Activated T-helper 2 cell treated with anti-CD3 and anti-CD28 coated beads, Interferon-gamma antibody, Interleukin-2, Interleukin-4, amounts not matched to agents 10 μg/mL and 5 μg/mL and 100 μg/mL, durations not matched to agents 14 hours and 24 hours and 36 hours (primary cell): ENCODE measurements around the gene IQCE. TPM values are rescaled to one million over a fixed set of nuclear protein-coding genes. Genes with fewer than 3 reads are reported as not detected.
"Not testable (repeated sequence)": the region's sequence is repeated elsewhere in the genome, so short reads cannot be mapped to it uniquely, and the experiment has no call there.

Experiments used
- DNase-seq: peaks from one replicate; pipeline ENCODE4 v3.0.0; 2021; ENCODE audit warnings: low spot score
- H3K27ac Mint-ChIP-seq: one replicate; pipeline ENCODE4 v1.8.0; 2021; ENCODE audit warnings: mixed read lengths
- H3K27me3 Mint-ChIP-seq: one replicate; pipeline ENCODE4 v1.8.0; 2021; ENCODE audit warnings: low read depth, mixed read lengths
- H3K36me3 Mint-ChIP-seq: one replicate; pipeline ENCODE4 v1.8.0; 2021; ENCODE audit warnings: low read depth, mixed read lengths
- H3K4me1 Mint-ChIP-seq: one replicate; pipeline ENCODE4 v1.8.0; 2021; ENCODE audit warnings: low read depth, mixed read lengths
- H3K4me3 Mint-ChIP-seq: one replicate; pipeline ENCODE4 v1.8.0; 2021; ENCODE audit warnings: low read depth, mild to moderate bottlenecking, moderate library complexity, mixed read lengths
- H3K9me3 Mint-ChIP-seq: one replicate; pipeline ENCODE4 v1.8.0; 2021; ENCODE audit warnings: mixed read lengths
- intact Hi-C: fragments of 100-400 bp; cut with micrococcal nuclease; formaldehyde crosslinking; loops from one replicate; pipeline ENCODE4 v1.15.1; 2023
- total RNA-seq: library from RNA; stranded (reverse); gene quantifications from 2 replicates; pipeline ENCODE4 v1.2.3, GENCODE V29; 2022

IQCE gene
- total RNA-seq, 1 donor from 2014 or later = 12.3 TPM

GRCh38 chr7:2601907-2602306 is 43.1 kb downstream of the IQCE start:
- intact Hi-C loops = no loop called here
- H3K36me3 Mint-ChIP-seq = no peaks in the 10 kb centered on the region
- H3K9me3 Mint-ChIP-seq = no peaks in the 10 kb centered on the region
- H3K4me3 Mint-ChIP-seq = no peak overlapping the region
- H3K4me1 Mint-ChIP-seq = no peaks in the 10 kb centered on the region
- no peak overlapping the region for H3K27ac Mint-ChIP-seq
- no peaks in the 10 kb centered on the region for H3K27me3 Mint-ChIP-seq
- DNase-seq = no peak

GRCh38 chr7:2602406-2603043 is 43.7 kb downstream of the IQCE start:
- intact Hi-C loops = no loop called here
- H3K4me3 Mint-ChIP-seq = no peak overlapping the region
- no peaks in the 10 kb centered on the region for H3K9me3 Mint-ChIP-seq
- H3K27me3 Mint-ChIP-seq = no peaks in the 10 kb centered on the region
- H3K4me1 Mint-ChIP-seq = no peaks in the 10 kb centered on the region
- DNase-seq = no peak
- no peaks in the 10 kb centered on the region for H3K36me3 Mint-ChIP-seq
- no peak overlapping the region for H3K27ac Mint-ChIP-seq

- H3K4me3 Mint-ChIP-seq = no peak overlapping the region
- intact Hi-C loops = no loop called here
- H3K36me3 Mint-ChIP-seq = no peaks in the 10 kb centered on the region
- H3K27ac Mint-ChIP-seq = no peak overlapping the region
- H3K4me1 Mint-ChIP-seq = no peaks in the 10 kb centered on the region
- H3K9me3 Mint-ChIP-seq = no peaks in the 10 kb centered on the region
- DNase-seq = no peak
- no peaks in the 10 kb centered on the region for H3K27me3 Mint-ChIP-seq
These were observed 44.5 kb downstream of the IQCE start for GRCh38 chr7:2603044-2603965.

DNA sequence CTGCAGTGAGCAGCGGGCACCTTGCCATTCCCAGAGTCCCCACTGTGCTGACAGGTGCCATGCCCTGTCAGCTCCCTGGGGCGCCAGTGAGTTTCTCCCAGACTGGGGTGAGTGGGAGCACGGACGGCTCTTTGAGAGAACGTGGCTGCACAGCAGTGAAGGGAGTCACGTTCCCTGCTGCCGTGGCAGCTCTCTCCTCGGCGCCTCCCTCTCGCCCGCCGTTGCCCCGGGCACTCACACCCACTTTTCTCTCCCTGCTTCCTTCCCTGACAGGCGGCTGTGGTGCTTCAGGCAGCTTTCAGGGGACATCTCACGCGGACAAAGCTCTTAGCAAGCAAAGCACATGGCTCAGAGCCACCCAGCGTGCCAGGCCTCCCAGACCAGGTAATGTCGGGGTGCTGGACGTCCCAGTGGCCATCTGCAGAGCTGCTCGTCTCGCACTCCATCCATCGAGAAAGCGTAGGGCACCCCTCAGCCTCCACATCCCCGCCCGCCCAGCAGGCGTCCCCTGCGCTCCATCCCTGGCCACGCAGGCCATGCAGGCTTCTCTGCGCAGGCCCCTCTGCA is 45.9 kb downstream of the IQCE start:
- Mint-ChIP-seq H3K36me3 (no peaks in the 10 kb centered on the region), H3K27ac (no peak overlapping the region), H3K27me3 (no peaks in the 10 kb centered on the region), H3K9me3 (no peaks in the 10 kb centered on the region), H3K4me1 (peaks cover 3% of the 10 kb centered on the region), H3K4me3 (no peak overlapping the region)
- intact Hi-C loops = no loop called here
- no peak for DNase-seq

DNA sequence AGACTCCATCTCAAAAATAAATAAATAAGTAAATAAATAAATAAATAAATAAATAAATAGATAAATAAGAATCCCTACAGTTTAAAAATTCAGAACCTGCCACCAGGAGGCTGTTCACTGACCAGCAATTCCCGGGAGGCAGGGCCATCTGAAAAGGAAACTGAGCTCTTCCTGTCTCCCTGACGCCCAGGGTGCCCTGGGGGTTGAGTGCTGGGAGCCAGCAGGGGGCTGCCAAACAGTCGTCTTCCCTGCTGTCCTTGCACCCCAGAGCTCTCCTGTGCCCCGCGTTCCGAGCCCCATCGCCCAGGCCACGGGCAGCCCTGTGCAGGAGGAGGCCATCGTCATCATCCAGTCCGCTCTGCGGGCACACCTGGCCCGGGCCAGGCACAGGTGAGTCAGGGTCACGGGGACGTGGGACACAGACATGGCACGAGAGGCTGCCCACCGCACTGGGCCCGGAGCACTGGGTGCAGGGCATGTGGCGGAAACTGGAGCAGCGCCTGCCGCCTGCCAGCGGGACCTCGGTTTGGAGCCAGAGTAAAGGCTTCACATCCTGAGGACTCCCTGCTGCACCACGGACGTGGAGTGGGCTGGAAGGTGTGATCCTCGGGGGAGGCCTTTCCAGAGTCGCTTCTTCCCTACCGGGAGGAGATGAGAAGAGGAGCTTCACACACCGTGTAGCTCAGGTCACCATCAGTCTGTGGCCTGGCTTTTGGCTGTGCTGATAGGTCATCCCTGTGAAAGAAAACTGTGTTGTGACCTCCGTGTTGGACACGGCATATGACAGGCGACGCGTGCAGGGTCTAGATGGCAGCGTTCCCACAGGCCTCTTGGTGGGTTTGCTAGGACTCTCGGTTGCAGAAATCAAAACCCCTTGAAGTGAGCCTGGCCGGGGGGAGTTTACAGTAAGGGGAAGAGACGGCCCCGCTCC is 47.1 kb downstream of the IQCE start:
- Mint-ChIP-seq H3K4me1 (peaks cover 3% of the 10 kb centered on the region), H3K9me3 (no peaks in the 10 kb centered on the region), H3K27me3 (no peaks in the 10 kb centered on the region), H3K27ac (no peak overlapping the region), H3K4me3 (no peak overlapping the region), H3K36me3 (no peaks in the 10 kb centered on the region)
- DNase-seq = no peak
- intact Hi-C loops = no loop called here

- no peaks in the 10 kb centered on the region for H3K27me3 Mint-ChIP-seq
- no peaks in the 10 kb centered on the region for H3K36me3 Mint-ChIP-seq
- DNase-seq = no peak
- H3K4me1 Mint-ChIP-seq = peaks cover 3% of the 10 kb centered on the region
- intact Hi-C loops = no loop called here
- no peak overlapping the region for H3K4me3 Mint-ChIP-seq
- H3K9me3 Mint-ChIP-seq = no peaks in the 10 kb centered on the region
- no peak overlapping the region for H3K27ac Mint-ChIP-seq
These were observed 47.8 kb downstream of the IQCE start for GRCh38 chr7:2606539-2606936.

- H3K36me3 Mint-ChIP-seq = no peaks in the 10 kb centered on the region
- intact Hi-C loops = no loop called here
- H3K4me1 Mint-ChIP-seq = peaks cover 3% of the 10 kb centered on the region
- H3K9me3 Mint-ChIP-seq = no peaks in the 10 kb centered on the region
- DNase-seq = no peak
- no peaks in the 10 kb centered on the region for H3K27me3 Mint-ChIP-seq
- no peak overlapping the region for H3K4me3 Mint-ChIP-seq
- H3K27ac Mint-ChIP-seq = no peak overlapping the region
These were observed 48.5 kb downstream of the IQCE start for GRCh38 chr7:2607122-2607922.

DNA sequence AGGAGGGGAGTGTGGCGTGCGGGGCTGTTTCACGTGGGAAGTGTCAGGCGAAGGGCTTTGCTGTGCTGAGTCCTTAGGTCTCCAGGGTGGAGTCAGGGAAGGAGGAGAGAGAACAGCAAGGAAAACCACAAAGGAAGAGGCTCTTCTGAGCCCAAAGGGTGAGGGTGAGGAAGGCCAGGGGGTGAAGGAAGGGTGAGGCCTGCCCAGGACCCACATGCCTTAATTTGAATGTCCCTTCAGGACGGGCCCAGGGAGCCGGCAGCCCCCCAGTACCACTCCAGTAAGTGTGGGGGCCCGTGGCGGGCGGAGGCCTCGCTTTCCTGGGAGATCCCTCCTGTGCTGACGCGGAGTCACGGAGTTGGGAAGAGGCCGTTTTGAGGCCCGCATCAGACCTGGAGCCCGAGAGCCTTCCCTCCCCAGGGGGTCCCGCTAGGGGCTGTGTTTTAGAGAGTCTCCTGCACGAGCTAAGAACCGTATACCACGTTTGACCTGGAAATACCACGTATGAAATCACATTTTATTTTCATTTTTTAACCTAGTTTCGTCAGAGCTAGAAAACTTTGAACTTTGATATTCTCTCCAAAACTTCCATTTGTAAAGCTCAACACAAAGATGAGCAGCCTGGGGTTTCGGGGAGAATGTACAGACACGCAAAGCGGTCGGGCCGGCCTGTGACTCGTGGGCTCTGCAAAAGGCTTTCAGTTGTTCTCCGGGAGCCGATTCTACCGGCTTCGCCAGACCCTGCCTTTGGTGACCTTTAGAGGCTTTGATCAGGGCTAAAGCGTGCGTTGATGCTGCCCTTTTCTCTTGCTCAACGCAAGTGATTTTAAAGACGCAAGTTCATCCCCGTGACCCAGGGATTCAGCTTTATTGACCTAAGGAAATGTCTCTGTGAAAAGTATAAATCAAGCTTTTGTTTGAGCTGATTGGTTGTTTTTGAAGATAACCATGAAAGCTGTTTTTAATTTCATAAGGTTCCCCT is 49.4 kb downstream of the IQCE start:
- H3K36me3 Mint-ChIP-seq = no peaks in the 10 kb centered on the region
- H3K4me1 Mint-ChIP-seq = peaks cover 3% of the 10 kb centered on the region
- no peaks in the 10 kb centered on the region for H3K27me3 Mint-ChIP-seq
- intact Hi-C loops = no loop called here
- H3K27ac Mint-ChIP-seq = no peak overlapping the region
- no peak for DNase-seq
- no peak overlapping the region for H3K4me3 Mint-ChIP-seq
- H3K9me3 Mint-ChIP-seq = no peaks in the 10 kb centered on the region

GRCh38 chr7:2608921-2609411 is 50.2 kb downstream of the IQCE start:
- no peaks in the 10 kb centered on the region for H3K36me3 Mint-ChIP-seq
- no peaks in the 10 kb centered on the region for H3K27me3 Mint-ChIP-seq
- intact Hi-C loops = no loop called here
- H3K9me3 Mint-ChIP-seq = no peaks in the 10 kb centered on the region
- no peak for DNase-seq
- H3K27ac Mint-ChIP-seq = no peak overlapping the region
- no peak overlapping the region for H3K4me3 Mint-ChIP-seq
- peaks cover 3% of the 10 kb centered on the region for H3K4me1 Mint-ChIP-seq

DNA sequence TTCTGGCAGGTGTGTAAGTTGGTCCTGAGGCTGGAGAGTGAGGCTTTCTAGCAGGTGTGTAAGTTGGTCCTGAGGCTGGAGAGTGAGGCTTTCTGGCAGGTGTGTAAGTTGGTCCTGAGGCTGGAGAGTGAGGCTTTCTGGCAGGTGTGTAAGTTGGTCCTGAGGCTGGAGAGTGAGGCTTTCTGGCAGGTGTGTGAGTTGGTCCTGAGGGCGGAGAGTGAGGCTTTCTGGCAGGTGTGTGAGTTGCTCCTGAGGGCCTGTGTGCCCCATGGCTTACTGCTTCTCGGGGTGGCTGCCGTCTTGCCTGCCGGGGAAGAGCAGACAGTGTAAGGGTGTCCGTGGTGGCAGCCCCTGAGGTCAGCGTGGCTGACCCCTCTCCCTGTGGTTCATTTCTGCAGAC is 50.9 kb downstream of the IQCE start:
- DNase-seq, H3K4me1 Mint-ChIP-seq, H3K36me3 Mint-ChIP-seq, H3K9me3 Mint-ChIP-seq, intact Hi-C loops, H3K27me3 Mint-ChIP-seq, H3K27ac Mint-ChIP-seq, H3K4me3 Mint-ChIP-seq: not testable (repeated sequence)

- no peaks in the 10 kb centered on the region for H3K9me3 Mint-ChIP-seq
- intact Hi-C loops = no loop called here
- peaks cover 3% of the 10 kb centered on the region for H3K4me1 Mint-ChIP-seq
- no peak overlapping the region for H3K27ac Mint-ChIP-seq
- H3K27me3 Mint-ChIP-seq = no peaks in the 10 kb centered on the region
- H3K36me3 Mint-ChIP-seq = no peaks in the 10 kb centered on the region
- DNase-seq = no peak
- H3K4me3 Mint-ChIP-seq = no peak overlapping the region
These were observed 51.7 kb downstream of the IQCE start for GRCh38 chr7:2610466-2610865.
